SK-N-SH treated with all-trans-retinoic acid at 6 μM for 48 hours (cell line): ENCODE data around the gene MGLL.

Experiments
- CREB5 ChIP-seq: fragments of 250-450 bp; sonication (Bioruptor Pico); IDR thresholded peaks from 2 replicates; pipeline ENCODE4 v1.5.1; 2020; ENCODE audit warnings: low read depth, mild to moderate bottlenecking, moderate library complexity
- TOX ChIP-seq: fragments of 250-450 bp; sonication (Bioruptor Pico); IDR thresholded peaks from 2 replicates; pipeline ENCODE4 v1.8.0; 2021; ENCODE audit warnings: mild to moderate bottlenecking, moderate library complexity, borderline replicate concordance
- ZNF565 ChIP-seq: fragments of 450-650 bp; formaldehyde crosslinking; conservative IDR thresholded peaks from 2 replicates; pipeline ENCODE4 v1.5.0; 2020; ENCODE audit warnings: low read depth, mild to moderate bottlenecking, moderate library complexity

- TF ChIP-seq ZNF565 = no peak
- TF ChIP-seq CREB5 = no peak
- TF ChIP-seq TOX (CRISPR knock-in tag) = no peak
Measured at GRCh38 chr3:127772827-127773751, 49.2 kb downstream of the MGLL start.
